Dendritic cell treated with granulocyte-macrophage colony-stimulating factor and Interleukin-4, amounts not matched to agents 40 ng/mL and 50 ng/mL, for 4 days (primary cell): ENCODE results near the gene CMYA5.
A peak's percentile ranks its signal among the peaks of the same experiment; 100 is the strongest.
"Not testable (repeated sequence)": the region's sequence is repeated elsewhere in the genome, so short reads cannot be mapped to it uniquely, and the experiment has no call there.

Source experiments
- H3K27ac Mint-ChIP-seq: one replicate; pipeline ENCODE4 v1.8.0; 2022; ENCODE audit warnings: mild to moderate bottlenecking, mixed read lengths
- H3K27me3 Mint-ChIP-seq: one replicate; pipeline ENCODE4 v1.8.0; 2022; ENCODE audit warnings: mild to moderate bottlenecking, mixed read lengths
- H3K36me3 Mint-ChIP-seq: one replicate; pipeline ENCODE4 v1.8.0; 2022; ENCODE audit warnings: low read depth, mixed read lengths
- H3K4me1 Mint-ChIP-seq: one replicate; pipeline ENCODE4 v1.8.0; 2022; ENCODE audit warnings: low read depth, mixed read lengths
- H3K4me3 Mint-ChIP-seq: one replicate; pipeline ENCODE4 v1.8.0; 2022; ENCODE audit warnings: mild to moderate bottlenecking, moderate library complexity, mixed read lengths
- H3K9me3 Mint-ChIP-seq: one replicate; pipeline ENCODE4 v1.8.0; 2022; ENCODE audit warnings: mixed read lengths
- intact Hi-C: fragments of 100-400 bp; cut with micrococcal nuclease; formaldehyde crosslinking; loops from one replicate; pipeline ENCODE4 v1.15.0; 2022

The CMYA5 gene

GRCh38 chr5:79774171-79774854 is 84.7 kb downstream of the CMYA5 start:
- Mint-ChIP-seq H3K4me3 (no peak overlapping the region), H3K36me3 (no peaks in the 10 kb centered on the region), H3K9me3 (peaks cover 12% of the 10 kb centered on the region), H3K27ac (no peak overlapping the region), H3K4me1 (no peaks in the 10 kb centered on the region), H3K27me3 (no peaks in the 10 kb centered on the region)
- intact Hi-C loops: no loop called here

DNA sequence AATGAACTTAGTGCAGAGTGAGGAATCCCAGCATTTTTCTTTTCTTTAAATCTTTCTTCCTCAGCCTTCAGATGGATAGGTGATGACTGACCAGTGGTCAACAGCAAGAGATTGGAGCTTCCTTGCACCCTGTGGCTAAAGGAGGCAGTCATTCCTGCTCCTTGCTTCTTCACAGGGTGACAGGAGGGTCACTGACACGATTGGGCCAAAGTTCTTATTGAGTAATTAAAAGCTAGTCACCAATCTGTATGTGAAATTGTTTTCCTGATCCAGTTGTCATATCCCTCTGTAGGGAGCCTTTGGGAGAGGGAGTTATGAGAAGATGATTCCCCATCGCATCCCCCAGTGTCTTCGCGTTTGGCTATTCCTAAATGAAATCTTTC is 85.2 kb downstream of the CMYA5 start:
- H3K4me3 Mint-ChIP-seq: no peak overlapping the region
- H3K4me1 Mint-ChIP-seq: no peaks in the 10 kb centered on the region
- H3K27me3 Mint-ChIP-seq: no peaks in the 10 kb centered on the region
- H3K27ac Mint-ChIP-seq: no peak overlapping the region
- no peaks in the 10 kb centered on the region for H3K36me3 Mint-ChIP-seq
- intact Hi-C loops: no loop called here
- peaks cover 7% of the 10 kb centered on the region for H3K9me3 Mint-ChIP-seq

- H3K36me3 Mint-ChIP-seq, H3K27ac Mint-ChIP-seq, H3K9me3 Mint-ChIP-seq, H3K4me1 Mint-ChIP-seq, H3K27me3 Mint-ChIP-seq, intact Hi-C loops, H3K4me3 Mint-ChIP-seq: not testable (repeated sequence)
These were observed 95.1 kb downstream of the CMYA5 start for GRCh38 chr5:79784741-79785140.

GRCh38 chr5:79785983-79786382 is 96.3 kb downstream of the CMYA5 start:
- intact Hi-C loops: no loop called here
- no peak overlapping the region for H3K4me3 Mint-ChIP-seq
- no peak overlapping the region for H3K27ac Mint-ChIP-seq
- H3K9me3 Mint-ChIP-seq: no peaks in the 10 kb centered on the region
- H3K27me3 Mint-ChIP-seq: no peaks in the 10 kb centered on the region
- H3K4me1 Mint-ChIP-seq: no peaks in the 10 kb centered on the region
- no peaks in the 10 kb centered on the region for H3K36me3 Mint-ChIP-seq

- intact Hi-C loops: no loop called here
- Mint-ChIP-seq H3K9me3 (no peaks in the 10 kb centered on the region), H3K4me1 (no peaks in the 10 kb centered on the region), H3K27me3 (no peaks in the 10 kb centered on the region), H3K4me3 (no peak overlapping the region), H3K36me3 (no peaks in the 10 kb centered on the region), H3K27ac (no peak overlapping the region)
These were observed 97.8 kb downstream of the CMYA5 start for GRCh38 chr5:79787448-79787847.

DNA sequence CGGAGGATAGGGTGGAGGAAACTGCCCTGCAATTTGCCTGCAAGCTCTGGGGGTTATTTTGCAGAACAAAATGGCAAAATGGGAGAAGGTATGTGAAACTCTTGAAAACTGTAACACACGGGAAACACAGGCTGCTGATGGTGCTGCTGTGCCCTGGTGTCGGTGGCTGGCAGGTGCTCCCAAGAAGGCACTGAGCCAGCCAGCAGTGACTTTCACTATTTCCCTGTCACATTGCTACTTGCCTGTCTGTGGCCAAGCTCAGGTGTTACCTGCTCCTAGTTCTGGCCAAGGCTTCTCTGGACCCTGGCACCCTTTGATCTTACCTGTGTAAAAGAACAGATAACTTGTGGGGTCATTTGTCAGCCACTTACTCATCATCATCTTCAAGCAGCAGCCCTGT is 102.2 kb downstream of the CMYA5 start:
- Mint-ChIP-seq H3K4me1 (peaks cover 10% of the 10 kb centered on the region), H3K27me3 (no peaks in the 10 kb centered on the region), H3K27ac (no peak overlapping the region), H3K4me3 (no peak overlapping the region), H3K9me3 (no peaks in the 10 kb centered on the region), H3K36me3 (no peaks in the 10 kb centered on the region)
- intact Hi-C loops: no loop called here

DNA sequence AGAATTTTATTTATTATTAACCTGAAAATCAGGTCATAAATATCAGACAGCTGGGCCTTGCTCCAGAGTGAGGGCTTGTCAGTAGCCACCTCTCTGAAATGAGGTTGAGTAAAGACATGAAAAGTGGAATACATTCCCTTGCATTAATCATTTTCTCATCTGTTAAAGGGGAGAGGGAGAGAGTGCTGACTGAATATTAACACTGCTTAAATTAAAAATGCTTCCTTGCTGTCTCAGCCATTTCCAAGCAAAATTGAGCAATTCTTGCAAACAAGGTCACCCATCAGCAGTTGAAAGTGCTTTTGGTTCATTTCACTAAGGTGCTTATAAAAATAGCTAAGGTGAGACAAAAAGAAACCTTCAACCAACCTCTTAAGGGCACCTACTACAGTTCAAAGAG is 102.8 kb downstream of the CMYA5 start:
- no peak overlapping the region for H3K27ac Mint-ChIP-seq
- intact Hi-C loops: no loop called here
- no peaks in the 10 kb centered on the region for H3K36me3 Mint-ChIP-seq
- no peaks in the 10 kb centered on the region for H3K9me3 Mint-ChIP-seq
- H3K4me3 Mint-ChIP-seq: no peak overlapping the region
- H3K4me1 Mint-ChIP-seq: peaks cover 10% of the 10 kb centered on the region
- no peaks in the 10 kb centered on the region for H3K27me3 Mint-ChIP-seq

DNA sequence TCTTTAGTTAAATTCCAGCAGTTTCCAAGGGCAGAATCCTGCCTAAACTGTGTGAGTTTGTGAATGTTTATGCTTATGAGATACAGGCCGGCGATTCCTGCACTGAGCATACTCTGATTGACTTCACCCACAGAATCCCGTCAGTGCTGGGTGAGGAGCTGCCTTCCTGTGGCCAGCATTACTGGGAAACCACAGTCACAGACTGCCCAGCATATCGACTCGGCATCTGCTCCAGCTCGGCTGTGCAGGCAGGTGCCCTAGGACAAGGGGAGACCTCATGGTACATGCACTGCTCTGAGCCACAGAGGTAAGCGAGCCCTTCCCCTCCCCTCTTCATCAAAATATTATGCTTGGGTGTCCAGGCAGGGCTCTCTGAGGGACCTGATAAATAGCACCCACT is 103.7 kb downstream of the CMYA5 start:
- peaks cover 10% of the 10 kb centered on the region for H3K4me1 Mint-ChIP-seq
- H3K9me3 Mint-ChIP-seq: no peaks in the 10 kb centered on the region
- no peak overlapping the region for H3K27ac Mint-ChIP-seq
- no peaks in the 10 kb centered on the region for H3K36me3 Mint-ChIP-seq
- H3K4me3 Mint-ChIP-seq: no peak overlapping the region
- H3K27me3 Mint-ChIP-seq: no peaks in the 10 kb centered on the region
- intact Hi-C loops: no loop called here

DNA sequence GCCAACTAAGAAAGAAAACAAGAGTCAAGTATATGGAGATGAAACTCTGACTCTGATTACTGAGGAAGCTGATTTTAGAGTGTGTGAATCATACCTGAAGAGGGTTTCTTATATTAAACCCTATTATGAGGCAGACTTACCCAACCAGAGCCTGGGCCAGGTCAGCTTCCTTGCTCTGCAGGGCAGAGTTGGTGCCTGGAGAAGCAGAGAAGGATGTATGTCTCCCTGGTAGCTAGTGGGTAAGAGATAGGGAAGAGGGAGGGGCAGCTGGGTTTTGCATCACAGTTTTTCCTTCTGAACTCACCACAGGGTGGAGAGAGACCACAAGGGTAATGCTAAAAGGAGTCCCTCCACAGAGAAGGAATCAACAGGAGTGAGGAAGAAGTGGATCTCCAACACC is 104.1 kb downstream of the CMYA5 start:
- Mint-ChIP-seq H3K36me3 (no peaks in the 10 kb centered on the region), H3K4me3 (no peak overlapping the region), H3K9me3 (no peaks in the 10 kb centered on the region), H3K4me1 (peaks cover 10% of the 10 kb centered on the region), H3K27me3 (no peaks in the 10 kb centered on the region), H3K27ac (no peak overlapping the region)
- intact Hi-C loops: no loop called here

DNA sequence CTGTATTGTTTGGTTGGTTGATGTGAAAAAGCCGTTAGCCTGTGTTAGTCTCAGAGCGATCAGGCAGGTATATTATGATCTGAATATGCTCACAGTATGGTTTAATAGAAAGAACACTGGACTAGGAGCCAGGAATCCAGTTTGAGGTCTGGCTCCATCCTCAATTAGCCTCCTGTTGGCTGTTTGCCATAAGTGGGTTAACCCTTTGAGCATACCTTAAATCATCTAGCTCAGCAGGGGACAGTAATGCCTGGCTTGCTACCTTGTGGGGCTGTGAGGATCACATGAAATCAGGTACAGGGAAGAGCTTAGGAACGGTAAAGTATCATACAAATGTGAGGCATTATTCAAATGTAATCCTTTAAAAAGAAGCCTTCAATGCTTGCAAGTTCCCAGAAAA is 104.7 kb downstream of the CMYA5 start:
- H3K27me3 Mint-ChIP-seq: no peaks in the 10 kb centered on the region
- no peak overlapping the region for H3K27ac Mint-ChIP-seq
- intact Hi-C loops: no loop called here
- no peaks in the 10 kb centered on the region for H3K36me3 Mint-ChIP-seq
- no peaks in the 10 kb centered on the region for H3K9me3 Mint-ChIP-seq
- H3K4me1 Mint-ChIP-seq: peaks cover 10% of the 10 kb centered on the region
- no peak overlapping the region for H3K4me3 Mint-ChIP-seq

DNA sequence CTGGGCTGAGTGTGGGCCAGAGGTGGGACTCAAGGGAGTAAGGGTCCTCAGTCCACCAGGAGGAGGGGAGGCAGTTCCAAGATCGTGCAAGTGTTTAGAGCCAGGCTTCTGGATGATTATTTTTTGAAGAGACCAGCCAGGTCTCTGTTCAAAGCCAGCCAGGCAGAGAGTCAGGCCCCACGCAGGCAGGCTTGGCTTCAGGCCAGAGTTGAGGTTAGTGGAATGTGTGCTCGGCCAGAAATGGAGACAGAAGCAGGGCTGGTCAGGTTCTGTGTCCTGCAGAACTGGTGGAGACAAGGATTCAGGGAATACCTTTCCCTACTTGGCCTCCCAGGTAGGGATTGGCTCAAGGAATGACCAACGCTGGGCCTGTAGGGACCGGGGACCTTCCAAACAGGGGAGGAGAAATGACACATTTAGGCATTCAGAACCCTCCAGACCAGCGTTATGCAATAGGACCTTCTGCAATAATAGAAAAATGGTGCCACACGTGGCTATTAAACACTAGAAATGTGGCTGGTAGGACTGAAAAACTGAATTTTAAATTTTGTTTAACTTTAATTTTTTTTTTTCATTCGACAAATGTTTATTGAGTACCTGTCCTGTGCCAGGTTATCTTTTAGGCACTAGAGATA is 106.2 kb downstream of the CMYA5 start:
- no peak overlapping the region for H3K27ac Mint-ChIP-seq
- H3K4me1 Mint-ChIP-seq: peaks cover 10% of the 10 kb centered on the region
- intact Hi-C loops: no loop called here
- no peaks in the 10 kb centered on the region for H3K36me3 Mint-ChIP-seq
- H3K4me3 Mint-ChIP-seq: no peak overlapping the region
- no peaks in the 10 kb centered on the region for H3K27me3 Mint-ChIP-seq
- no peaks in the 10 kb centered on the region for H3K9me3 Mint-ChIP-seq

GRCh38 chr5:79798893-79799590 is 109.4 kb downstream of the CMYA5 start:
- Mint-ChIP-seq H3K27ac (no peak overlapping the region), H3K27me3 (no peaks in the 10 kb centered on the region), H3K36me3 (no peaks in the 10 kb centered on the region), H3K4me1 (peaks cover 30% of the 10 kb centered on the region), H3K4me3 (no peak overlapping the region), H3K9me3 (no peaks in the 10 kb centered on the region)
- intact Hi-C loops: no loop called here

DNA sequence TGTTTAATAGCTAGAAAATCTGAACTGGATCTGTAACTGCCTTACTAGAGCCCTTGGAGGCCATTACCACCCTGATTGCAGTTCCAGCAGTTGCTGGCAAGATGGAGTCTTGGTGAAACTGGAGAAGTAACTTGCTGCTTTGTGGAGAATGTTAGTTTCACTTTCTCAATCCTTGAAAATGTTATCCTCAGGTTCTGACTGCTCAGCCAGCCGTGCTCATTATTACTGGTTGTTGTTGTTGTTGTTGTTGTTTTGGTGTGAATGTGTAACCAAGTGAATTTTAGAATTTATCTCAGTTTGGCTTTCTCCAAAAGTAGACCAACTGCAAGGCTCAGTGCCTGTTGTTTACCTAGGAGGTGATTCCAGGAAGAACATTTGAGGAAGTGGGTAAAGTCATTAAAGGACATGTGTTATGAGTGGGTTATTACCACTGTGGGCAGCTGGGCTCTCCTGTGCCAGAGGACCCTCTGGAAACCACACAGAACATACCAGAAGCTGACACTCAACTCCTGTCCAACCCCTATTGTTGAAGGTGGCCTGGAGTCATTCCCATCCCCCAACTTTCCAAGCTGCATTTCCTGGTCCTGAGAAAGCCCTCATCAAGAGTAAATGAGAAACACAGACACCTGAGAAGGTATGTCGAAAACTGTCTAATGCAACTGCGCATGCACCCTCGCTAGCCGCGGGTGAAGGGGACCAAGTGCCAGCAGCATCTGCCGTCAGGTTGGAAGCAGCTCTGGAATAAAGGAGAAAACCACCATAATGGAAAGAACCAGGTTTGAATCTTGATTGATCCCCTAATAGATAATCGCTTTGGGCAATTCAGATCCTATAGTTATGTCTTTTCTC is 111.6 kb downstream of the CMYA5 start:
- Mint-ChIP-seq H3K4me1 (peaks cover 21% of the 10 kb centered on the region), H3K4me3 (no peak overlapping the region), H3K27me3 (no peaks in the 10 kb centered on the region), H3K36me3 (no peaks in the 10 kb centered on the region), H3K27ac (peak overlapping the region; percentile 46), H3K9me3 (no peaks in the 10 kb centered on the region)
- intact Hi-C loops: no loop called here

GRCh38 chr5:79802406-79802805 is 112.8 kb downstream of the CMYA5 start:
- Mint-ChIP-seq H3K9me3 (no peaks in the 10 kb centered on the region), H3K36me3 (no peaks in the 10 kb centered on the region), H3K4me1 (peaks cover 26% of the 10 kb centered on the region), H3K4me3 (no peak overlapping the region), H3K27ac (no peak overlapping the region), H3K27me3 (no peaks in the 10 kb centered on the region)
- intact Hi-C loops: no loop called here
